DMS 273 (cell line): ENCODE data around the gene PHACTR1.
A peak's percentile ranks its signal among the peaks of the same experiment; 100 is the strongest.

Source experiments
- DNase-seq: peaks from one replicate; lab custom pipeline; 2025; ENCODE audit not compliant: unreplicated experiment; lab: John Stamatoyannopoulos, UW

Gene PHACTR1

GRCh38 chr6:13328076-13328874, 611.7 kb downstream of the PHACTR1 start, which contains the start of gene TBC1D7:
Gene TBC1D7, minus strand, starts transcription at chr6:13328537. Its CDS starts 1,639 bp downstream, at chr6:13326898.
- peak; percentile 95 for DNase-seq

GRCh38 chr6:13328875-13329183, 612.3 kb downstream of the PHACTR1 start:
- no peak for DNase-seq

GRCh38 chr6:13331516-13332348, 615.2 kb downstream of the PHACTR1 start:
- DNase-seq: peak; percentile 62

GRCh38 chr6:13332349-13332706, 615.8 kb downstream of the PHACTR1 start:
- DNase-seq: no peak

GRCh38 chr6:13334953-13335352, 618.4 kb downstream of the PHACTR1 start:
- no peak for DNase-seq

GRCh38 chr6:13336553-13336952, 620.0 kb downstream of the PHACTR1 start:
- peak; percentile 93 for DNase-seq

GRCh38 chr6:13338038-13338437, 621.5 kb downstream of the PHACTR1 start:
- no peak for DNase-seq
